ENCODE data around the gene TRIM24.
"Not testable (repeated sequence)": the region's sequence is repeated elsewhere in the genome, so short reads cannot be mapped to it uniquely, and the experiment has no call there.

TRIM24 gene

DNA sequence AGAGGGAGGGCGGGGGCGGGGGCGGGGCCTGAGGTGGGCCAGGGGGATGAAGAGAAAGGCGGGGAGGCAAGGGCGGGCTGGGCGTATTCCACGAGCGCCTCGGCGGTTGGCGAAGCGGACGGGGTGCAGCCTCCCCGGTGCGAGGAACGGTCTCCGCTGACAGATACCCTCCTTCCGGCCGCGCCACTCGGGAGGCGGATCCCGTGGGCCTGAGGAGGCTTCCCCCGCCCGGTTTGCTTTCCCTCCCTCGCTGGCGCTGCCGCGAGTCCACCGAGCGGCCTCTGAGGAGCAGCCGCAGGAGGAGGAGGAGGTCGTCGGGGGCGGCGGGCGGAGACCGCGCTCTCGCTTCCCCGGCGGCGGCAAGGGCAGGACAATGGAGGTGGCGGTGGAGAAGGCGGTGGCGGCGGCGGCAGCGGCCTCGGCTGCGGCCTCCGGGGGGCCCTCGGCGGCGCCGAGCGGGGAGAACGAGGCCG lies at the start of gene TRIM24:
TSS of gene TRIM24 (plus strand) at position 84 of the 473 bp plus-strand sequence. CDS start at position 374, 290 bp downstream.
- no peaks in the 10 kb centered on the region for H3K27me3 Mint-ChIP-seq
- peak within 1 kb of the TSS; percentile 94 for H3K4me3 Mint-ChIP-seq
- DNase-seq (ENCODE audit: low spot score in 2 of 2) (peak in 1 of 2 donors; percentile 89), ATAC-seq (replicated peaks; ENCODE audit: extremely low read depth, poor library complexity, severe bottlenecking) (peak; percentile 88)
- peaks cover 4% of the 10 kb centered on the region for H3K36me3 Mint-ChIP-seq (ENCODE audit: insufficient read depth)
- no peaks in the 10 kb centered on the region for H3K9me3 Mint-ChIP-seq
- H3K27ac Mint-ChIP-seq (ENCODE audit: low read depth) = peak within 1 kb of the TSS; percentile 80
- peaks cover 27% of the 10 kb centered on the region for H3K4me1 Mint-ChIP-seq

GRCh38 chr7:138412077-138412476 lies 48.0 kb upstream of the TRIM24 start:
- not testable (repeated sequence) for DNase-seq (ENCODE audit: low spot score in 2 of 2); H3K36me3 Mint-ChIP-seq (ENCODE audit: insufficient read depth); H3K4me3 Mint-ChIP-seq; H3K4me1 Mint-ChIP-seq; H3K9me3 Mint-ChIP-seq; ATAC-seq (replicated peaks; ENCODE audit: extremely low read depth, poor library complexity, severe bottlenecking); H3K27ac Mint-ChIP-seq (ENCODE audit: low read depth)
- peaks cover 39% of the 10 kb centered on the region for H3K27me3 Mint-ChIP-seq

DNA sequence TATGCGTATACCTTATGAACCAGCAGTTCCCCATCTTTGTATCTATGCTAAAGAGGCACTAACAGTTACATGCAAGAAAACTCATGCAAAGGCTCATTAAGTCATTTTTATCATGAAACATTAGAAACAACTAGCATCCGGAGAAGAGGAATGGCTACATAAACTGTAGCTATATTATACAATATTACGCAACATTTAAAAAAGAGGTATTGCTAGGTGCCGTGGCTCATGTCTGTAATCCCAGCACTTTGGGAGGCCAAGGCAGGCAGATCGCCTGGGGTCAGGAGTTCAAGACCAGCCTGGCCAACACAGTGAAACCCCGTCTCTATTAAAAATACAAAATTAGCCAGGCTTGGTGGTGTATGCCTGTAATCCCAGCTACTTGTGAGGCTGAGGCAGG lies 47.1 kb upstream of the TRIM24 start:
- not testable (repeated sequence) for H3K4me3 Mint-ChIP-seq; H3K36me3 Mint-ChIP-seq (ENCODE audit: insufficient read depth); H3K9me3 Mint-ChIP-seq

DNA sequence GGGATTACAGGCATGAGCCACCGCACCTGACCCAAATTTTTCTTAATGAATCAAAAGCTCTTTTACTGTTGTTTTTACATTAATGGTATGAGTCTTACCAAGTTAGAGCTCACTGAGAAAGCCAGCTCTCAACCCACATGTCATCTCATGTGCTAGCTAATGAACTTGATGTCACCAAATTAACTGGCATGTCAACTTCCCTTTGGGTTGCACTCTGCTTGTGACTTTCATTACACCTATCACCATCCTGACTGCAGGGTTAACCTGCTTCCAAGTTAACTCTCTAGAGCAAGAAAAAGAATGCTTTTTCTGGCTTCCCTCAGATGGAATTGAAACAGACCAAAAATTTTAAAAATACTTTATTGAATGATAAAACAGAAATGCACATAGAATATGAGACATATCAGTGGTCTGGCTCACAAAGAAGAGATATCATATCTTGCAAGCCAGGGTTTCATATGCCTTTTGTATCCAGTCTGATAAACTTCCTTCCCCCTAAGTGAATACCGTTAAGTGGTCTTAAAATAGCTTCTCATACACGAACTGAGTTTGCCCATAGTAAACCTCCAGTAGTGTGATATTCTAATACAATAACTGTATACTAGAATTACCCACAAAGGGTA lies 42.9 kb upstream of the TRIM24 start:
- no peaks in the 10 kb centered on the region for H3K4me1 Mint-ChIP-seq
- no peak for ATAC-seq (replicated peaks; ENCODE audit: extremely low read depth, poor library complexity, severe bottlenecking)
- no peak overlapping the region for H3K27ac Mint-ChIP-seq (ENCODE audit: low read depth)
- DNase-seq (ENCODE audit: low spot score in 2 of 2) = no peak
- no peaks in the 10 kb centered on the region for H3K36me3 Mint-ChIP-seq (ENCODE audit: insufficient read depth)
- no peak overlapping the region for H3K4me3 Mint-ChIP-seq
- H3K9me3 Mint-ChIP-seq = no peaks in the 10 kb centered on the region
- peaks cover 30% of the 10 kb centered on the region for H3K27me3 Mint-ChIP-seq

More for the DNA sequence above, 47.1 kb upstream of the TRIM24 start:
- peaks cover 39% of the 10 kb centered on the region for H3K27me3 Mint-ChIP-seq
- not testable (repeated sequence) for DNase-seq (ENCODE audit: low spot score in 2 of 2); H3K27ac Mint-ChIP-seq (ENCODE audit: low read depth); H3K4me1 Mint-ChIP-seq; ATAC-seq (replicated peaks; ENCODE audit: extremely low read depth, poor library complexity, severe bottlenecking)

DNA sequence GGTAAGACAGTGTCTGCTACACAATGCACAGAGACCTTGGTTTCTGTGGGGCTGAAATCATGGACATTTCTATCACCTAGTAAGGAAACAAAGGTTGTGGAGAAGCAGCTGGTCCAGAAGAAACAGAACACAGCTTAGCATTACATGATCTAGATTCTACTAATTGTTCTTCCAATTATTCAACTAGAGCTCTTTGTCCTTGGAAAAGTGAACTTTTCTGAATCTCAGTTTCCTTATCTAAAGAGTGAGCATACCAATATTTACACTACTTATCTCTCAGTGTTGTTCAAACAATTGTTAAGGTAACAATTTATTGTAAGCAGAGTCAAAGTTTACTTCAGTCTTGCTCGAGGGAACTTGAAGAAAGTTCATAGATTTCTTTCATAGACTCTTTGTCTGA lies 42.3 kb upstream of the TRIM24 start:
- no peak overlapping the region for H3K27ac Mint-ChIP-seq (ENCODE audit: low read depth)
- H3K36me3 Mint-ChIP-seq (ENCODE audit: insufficient read depth) = no peaks in the 10 kb centered on the region
- no peaks in the 10 kb centered on the region for H3K9me3 Mint-ChIP-seq
- ATAC-seq (replicated peaks; ENCODE audit: extremely low read depth, poor library complexity, severe bottlenecking) (no peak), DNase-seq (ENCODE audit: low spot score in 2 of 2) (no peak)
- peaks cover 25% of the 10 kb centered on the region for H3K27me3 Mint-ChIP-seq
- no peak overlapping the region for H3K4me3 Mint-ChIP-seq
- no peaks in the 10 kb centered on the region for H3K4me1 Mint-ChIP-seq

- H3K27me3 Mint-ChIP-seq = peaks cover 20% of the 10 kb centered on the region
- not testable (repeated sequence) for H3K27ac Mint-ChIP-seq (ENCODE audit: low read depth); ATAC-seq (replicated peaks; ENCODE audit: extremely low read depth, poor library complexity, severe bottlenecking); H3K9me3 Mint-ChIP-seq; H3K36me3 Mint-ChIP-seq (ENCODE audit: insufficient read depth); H3K4me1 Mint-ChIP-seq; H3K4me3 Mint-ChIP-seq; DNase-seq (ENCODE audit: low spot score in 2 of 2)
Observed at GRCh38 chr7:138418403-138418802, 41.7 kb upstream of the TRIM24 start.

- Mint-ChIP-seq H3K4me3 (no peak overlapping the region), H3K9me3 (peaks cover 11% of the 10 kb centered on the region), H3K27me3 (peaks cover 22% of the 10 kb centered on the region), H3K4me1 (no peaks in the 10 kb centered on the region), H3K27ac (ENCODE audit: low read depth) (no peak overlapping the region), H3K36me3 (ENCODE audit: insufficient read depth) (no peaks in the 10 kb centered on the region)
- ATAC-seq (replicated peaks; ENCODE audit: extremely low read depth, poor library complexity, severe bottlenecking) = no peak
- DNase-seq (ENCODE audit: low spot score in 2 of 2) = no peak
Observed at GRCh38 chr7:138425026-138425425, 35.0 kb upstream of the TRIM24 start.

DNA sequence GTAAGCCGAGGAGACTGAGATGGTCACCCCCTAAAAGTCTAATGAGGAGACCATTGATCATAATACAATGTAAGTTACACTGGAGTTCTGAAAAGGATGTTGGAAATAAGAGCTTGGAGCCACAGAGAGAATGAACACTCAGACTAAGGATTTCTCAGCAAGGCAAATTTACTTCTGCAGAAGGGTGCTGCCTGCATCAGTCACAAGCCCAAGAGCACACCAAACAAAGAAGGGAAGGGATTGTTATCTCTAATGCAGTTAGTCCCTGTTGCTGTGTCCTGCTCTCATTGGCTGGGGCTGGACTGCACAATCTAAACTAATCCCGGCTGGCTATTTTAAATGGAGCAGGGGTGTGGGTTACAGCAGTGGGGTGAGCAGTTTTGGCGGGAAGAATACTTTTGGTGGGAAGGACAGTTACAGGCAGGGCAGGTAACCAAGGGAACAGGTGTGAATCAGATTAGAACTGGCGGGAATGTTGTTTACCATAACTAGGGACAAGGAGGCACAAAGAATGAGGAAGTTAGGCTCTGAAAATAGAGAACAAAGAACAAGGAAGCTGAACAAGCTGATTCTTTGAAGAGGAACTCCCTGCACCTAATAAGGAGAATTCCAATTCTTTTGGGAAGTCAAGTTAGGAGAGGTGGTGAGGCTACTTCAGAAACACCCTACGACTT lies 30.3 kb upstream of the TRIM24 start:
- Mint-ChIP-seq H3K4me3 (no peak overlapping the region), H3K27me3 (peaks cover 36% of the 10 kb centered on the region), H3K36me3 (ENCODE audit: insufficient read depth) (no peaks in the 10 kb centered on the region), H3K9me3 (peaks cover 14% of the 10 kb centered on the region), H3K4me1 (no peaks in the 10 kb centered on the region), H3K27ac (ENCODE audit: low read depth) (no peak overlapping the region)
- DNase-seq (ENCODE audit: low spot score in 2 of 2) = no peak
- no peak for ATAC-seq (replicated peaks; ENCODE audit: extremely low read depth, poor library complexity, severe bottlenecking)

GRCh38 chr7:138431517-138431916 lies 28.5 kb upstream of the TRIM24 start:
- H3K36me3 Mint-ChIP-seq (ENCODE audit: insufficient read depth) = peaks cover 2% of the 10 kb centered on the region
- H3K4me3 Mint-ChIP-seq = no peak overlapping the region
- H3K9me3 Mint-ChIP-seq = peaks cover 14% of the 10 kb centered on the region
- ATAC-seq (replicated peaks; ENCODE audit: extremely low read depth, poor library complexity, severe bottlenecking) (no peak), DNase-seq (ENCODE audit: low spot score in 2 of 2) (no peak)
- no peaks in the 10 kb centered on the region for H3K4me1 Mint-ChIP-seq
- no peak overlapping the region for H3K27ac Mint-ChIP-seq (ENCODE audit: low read depth)
- peaks cover 49% of the 10 kb centered on the region for H3K27me3 Mint-ChIP-seq

- peaks cover 9% of the 10 kb centered on the region for H3K9me3 Mint-ChIP-seq
- H3K27me3 Mint-ChIP-seq = peaks cover 52% of the 10 kb centered on the region
- H3K27ac Mint-ChIP-seq (ENCODE audit: low read depth) = no peak overlapping the region
- peaks cover 4% of the 10 kb centered on the region for H3K36me3 Mint-ChIP-seq (ENCODE audit: insufficient read depth)
- H3K4me1 Mint-ChIP-seq = no peaks in the 10 kb centered on the region
- no peak overlapping the region for H3K4me3 Mint-ChIP-seq
- DNase-seq (ENCODE audit: low spot score in 2 of 2) = no peak
- ATAC-seq (replicated peaks; ENCODE audit: extremely low read depth, poor library complexity, severe bottlenecking) = no peak
Observed at GRCh38 chr7:138433583-138434443, 26.2 kb upstream of the TRIM24 start.

DNA sequence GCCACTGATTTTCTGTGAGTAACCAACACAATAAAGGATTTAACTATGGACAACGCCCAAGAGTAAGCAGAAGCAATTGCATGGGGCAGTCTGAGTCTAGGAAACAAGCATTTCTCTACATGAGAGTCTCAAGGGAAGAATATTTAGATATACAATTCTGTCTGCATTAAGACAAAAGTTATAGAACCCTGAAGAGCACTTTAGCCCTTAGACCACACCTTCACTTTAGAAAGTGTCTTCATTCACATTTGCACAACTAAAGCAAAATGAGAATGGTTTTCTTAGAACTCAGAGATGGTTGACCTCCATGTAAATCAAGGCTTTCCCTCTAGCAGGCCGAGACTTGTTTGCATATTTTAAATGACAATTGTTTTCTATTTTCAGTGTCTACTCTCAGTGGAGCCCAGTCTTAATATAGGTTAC lies 25.5 kb upstream of the TRIM24 start:
- H3K27me3 Mint-ChIP-seq = peaks cover 52% of the 10 kb centered on the region
- no peaks in the 10 kb centered on the region for H3K4me1 Mint-ChIP-seq
- no peak overlapping the region for H3K4me3 Mint-ChIP-seq
- peaks cover 4% of the 10 kb centered on the region for H3K36me3 Mint-ChIP-seq (ENCODE audit: insufficient read depth)
- peaks cover 6% of the 10 kb centered on the region for H3K9me3 Mint-ChIP-seq
- no peak overlapping the region for H3K27ac Mint-ChIP-seq (ENCODE audit: low read depth)
- ATAC-seq (replicated peaks; ENCODE audit: extremely low read depth, poor library complexity, severe bottlenecking) (no peak), DNase-seq (ENCODE audit: low spot score in 2 of 2) (no peak)

DNA sequence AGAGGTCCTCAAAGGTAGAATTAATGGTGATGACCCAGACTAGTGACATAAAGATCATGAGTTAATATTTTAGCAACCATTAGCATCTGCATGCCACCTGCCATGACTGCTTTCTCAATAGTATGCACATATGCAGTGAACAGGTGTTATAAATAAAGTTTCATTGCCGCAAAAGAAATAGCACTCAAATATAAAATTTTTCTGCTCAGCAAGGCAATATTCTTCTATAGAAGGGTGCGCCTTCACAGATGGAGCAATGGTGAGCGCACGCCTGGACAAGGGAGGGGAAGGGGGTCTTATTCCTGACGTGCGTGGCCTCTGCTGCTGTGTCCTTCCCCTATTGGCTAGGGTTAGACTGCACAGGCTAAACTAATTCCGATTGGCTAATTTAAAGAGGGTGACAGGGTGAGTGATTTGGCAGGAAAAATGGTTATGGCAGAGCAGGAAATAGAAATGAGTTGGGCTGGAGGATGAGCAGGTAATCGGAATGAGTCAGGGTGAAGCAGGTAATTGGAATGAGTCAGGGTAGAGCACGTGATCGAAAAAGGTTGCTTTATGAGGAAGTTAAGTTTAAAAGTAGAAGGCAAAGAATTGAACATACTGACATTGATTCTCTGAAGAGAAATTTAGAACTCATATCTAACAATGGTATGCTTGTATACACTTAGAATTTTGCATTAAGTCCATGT lies 24.7 kb upstream of the TRIM24 start:
- H3K4me3 Mint-ChIP-seq = no peak overlapping the region
- peaks cover 52% of the 10 kb centered on the region for H3K27me3 Mint-ChIP-seq
- DNase-seq (ENCODE audit: low spot score in 2 of 2) (no peak), ATAC-seq (replicated peaks; ENCODE audit: extremely low read depth, poor library complexity, severe bottlenecking) (no peak)
- no peak overlapping the region for H3K27ac Mint-ChIP-seq (ENCODE audit: low read depth)
- no peaks in the 10 kb centered on the region for H3K4me1 Mint-ChIP-seq
- H3K9me3 Mint-ChIP-seq = peaks cover 2% of the 10 kb centered on the region
- peaks cover 4% of the 10 kb centered on the region for H3K36me3 Mint-ChIP-seq (ENCODE audit: insufficient read depth)
